Activated CD8-positive, alpha-beta memory T cell treated with anti-CD3 and anti-CD28 coated beads, Interleukin-2, amount 50 U/mL, for 24 hours (primary cell): ENCODE results near the gene GSTA1.
"Not testable (repeated sequence)": the region's sequence is repeated elsewhere in the genome, so short reads cannot be mapped to it uniquely, and the experiment has no call there.

Experiments used
- DNase-seq: peaks from one replicate; pipeline ENCODE4 v3.0.0-alpha.2; 2020; ENCODE audit errors: extremely low read depth

The GSTA1 gene

GRCh38 chr6:52757651-52758338 is 45.8 kb downstream of the GSTA1 start:
- not testable (repeated sequence) for DNase-seq

- no peak for DNase-seq
Observed at GRCh38 chr6:52754443-52754842, 49.2 kb downstream of the GSTA1 start.

- DNase-seq = not testable (repeated sequence)
Observed at GRCh38 chr6:52753137-52753536, 50.5 kb downstream of the GSTA1 start.

GRCh38 chr6:52752310-52752709 is 51.3 kb downstream of the GSTA1 start:
- no peak for DNase-seq

- no peak for DNase-seq
Observed at GRCh38 chr6:52749556-52750152, 54.0 kb downstream of the GSTA1 start.

GRCh38 chr6:52747301-52747700 is 56.3 kb downstream of the GSTA1 start:
- not testable (repeated sequence) for DNase-seq

- DNase-seq = no peak
Observed at GRCh38 chr6:52746213-52746612, 57.4 kb downstream of the GSTA1 start.

GRCh38 chr6:52745764-52746201 is 57.8 kb downstream of the GSTA1 start:
- no peak for DNase-seq

GRCh38 chr6:52741872-52742271 is 61.7 kb downstream of the GSTA1 start:
- DNase-seq = no peak
